GM18868 (cell line): Measurements from ENCODE around the gene CLEC4M.

Source experiments
- ATAC-seq: cut with Tn5 transposase; IDR thresholded peaks from one replicate; pipeline ENCODE4 v1.9.1; 2021; ENCODE audit warnings: mild to moderate bottlenecking, moderate library complexity; ENCODE audit not compliant: unreplicated experiment

The CLEC4M gene

DNA sequence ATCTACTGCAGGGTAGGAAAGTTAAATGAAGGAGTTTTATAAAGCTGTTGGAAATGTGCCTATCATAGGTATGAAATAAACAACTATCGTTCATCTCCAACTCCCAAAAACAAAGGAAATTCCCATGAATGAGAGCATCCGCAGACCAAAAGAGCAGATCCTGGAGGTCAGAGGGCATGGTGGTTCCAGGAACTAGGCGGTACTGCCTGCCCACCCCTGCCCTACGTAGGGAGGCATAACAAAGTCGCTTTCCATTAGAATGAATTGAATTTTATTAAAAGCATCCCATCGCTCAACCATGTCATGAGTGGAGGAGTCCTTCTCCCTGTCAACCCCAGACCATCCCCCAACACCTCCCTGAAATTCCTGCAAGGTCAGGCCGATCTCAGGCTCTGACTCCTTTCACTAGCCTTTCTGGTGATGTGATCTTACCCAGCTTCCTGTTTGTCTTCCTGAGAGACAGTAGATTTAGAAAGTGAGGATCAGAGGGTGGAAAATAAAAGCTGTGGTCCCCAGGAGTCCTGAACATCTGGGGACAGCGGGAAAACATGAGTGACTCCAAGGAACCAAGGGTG, at the start of gene CLEC4M:
Gene CLEC4M (plus strand): TSS at position 525 of the 575 bp plus-strand sequence. CDS start 24 bp downstream, at position 549.
- ATAC-seq: no peak

DNA sequence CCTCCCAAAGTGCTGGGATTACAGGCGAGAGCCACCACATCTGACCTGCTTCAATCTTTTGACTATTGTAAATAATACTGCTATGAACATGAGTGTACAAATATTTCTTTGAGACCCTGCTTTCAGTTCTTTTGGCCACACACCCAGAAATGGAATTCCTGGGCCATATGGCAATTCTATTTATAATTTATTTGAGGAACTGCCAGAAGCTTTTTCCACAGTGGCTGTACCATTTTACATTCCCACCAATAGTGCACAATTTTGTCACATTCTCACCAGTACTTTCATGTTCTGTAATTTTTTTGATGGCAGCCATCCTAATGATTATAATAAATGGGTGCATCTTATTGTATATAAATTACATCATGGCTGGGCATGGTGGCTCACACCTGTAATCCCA, 47.4 kb upstream of the CLEC4M start:
- ATAC-seq: no peak

- ATAC-seq: no peak
Measured at GRCh38 chr19:7716762-7717161, 46.3 kb upstream of the CLEC4M start.

- no peak for ATAC-seq
Measured at GRCh38 chr19:7718668-7719067, 44.4 kb upstream of the CLEC4M start.

- ATAC-seq: no peak
Measured at GRCh38 chr19:7720351-7720750, 42.7 kb upstream of the CLEC4M start.

GRCh38 chr19:7722231-7722651, 40.8 kb upstream of the CLEC4M start:
- no peak for ATAC-seq

GRCh38 chr19:7725791-7726190, 37.3 kb upstream of the CLEC4M start:
- no peak for ATAC-seq

DNA sequence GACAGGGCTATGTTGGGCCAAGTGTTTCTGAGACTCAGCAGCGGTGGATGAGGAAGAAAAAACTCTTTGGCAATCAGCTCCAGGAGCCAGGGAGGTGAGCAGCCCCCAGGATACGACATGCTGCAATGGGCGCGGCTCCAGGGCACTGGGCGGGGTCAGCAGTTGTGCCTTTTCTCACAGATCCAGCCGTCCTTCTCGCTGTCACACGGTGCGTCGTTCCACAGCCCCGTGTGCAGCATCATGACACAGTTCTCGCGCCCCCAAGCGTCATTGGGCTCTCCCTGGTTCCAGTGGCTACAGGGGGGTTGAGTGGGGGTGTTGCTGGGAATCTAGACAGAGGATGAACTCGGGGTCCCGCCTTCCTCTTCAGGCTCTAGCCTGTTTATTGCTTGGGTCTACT, 33.8 kb upstream of the CLEC4M start:
- no peak for ATAC-seq

DNA sequence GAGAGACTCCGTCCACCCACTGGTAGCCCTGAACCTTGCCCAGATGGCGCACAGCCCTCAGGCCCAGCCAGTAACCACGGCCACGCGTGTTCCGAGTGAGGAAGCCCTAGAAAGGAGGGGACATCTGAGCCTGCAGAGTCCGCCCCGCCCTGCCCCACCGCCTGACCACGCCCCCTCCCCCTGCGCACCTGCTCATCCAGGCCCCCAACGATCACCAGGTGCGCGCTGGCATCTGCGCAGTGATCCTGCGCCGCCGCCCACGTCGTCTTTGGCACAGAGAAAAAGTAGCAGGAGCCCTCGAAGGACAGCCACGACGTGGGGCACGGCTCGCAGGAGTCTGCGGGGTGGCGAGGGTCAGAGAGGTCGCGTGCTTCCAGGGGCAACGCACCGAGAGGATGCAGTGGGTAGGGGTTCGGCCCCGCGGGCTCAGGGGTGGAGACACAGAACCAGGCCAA, 33.2 kb upstream of the CLEC4M start:
- no peak for ATAC-seq

GRCh38 chr19:7730286-7731217, 32.5 kb upstream of the CLEC4M start:
- ATAC-seq: no peak

- ATAC-seq: no peak
Measured at GRCh38 chr19:7731218-7731595, 31.8 kb upstream of the CLEC4M start.

GRCh38 chr19:7731615-7732014, 31.4 kb upstream of the CLEC4M start:
- no peak for ATAC-seq

GRCh38 chr19:7732045-7732444, 31.0 kb upstream of the CLEC4M start, which contains the start of gene CLEC4G:
Gene CLEC4G (minus strand): TSS chr19:7732110. CDS start chr19:7732102, 8 bp downstream.
- no peak for ATAC-seq

- ATAC-seq: no peak
Measured at GRCh38 chr19:7733376-7733775, 29.7 kb upstream of the CLEC4M start.

DNA sequence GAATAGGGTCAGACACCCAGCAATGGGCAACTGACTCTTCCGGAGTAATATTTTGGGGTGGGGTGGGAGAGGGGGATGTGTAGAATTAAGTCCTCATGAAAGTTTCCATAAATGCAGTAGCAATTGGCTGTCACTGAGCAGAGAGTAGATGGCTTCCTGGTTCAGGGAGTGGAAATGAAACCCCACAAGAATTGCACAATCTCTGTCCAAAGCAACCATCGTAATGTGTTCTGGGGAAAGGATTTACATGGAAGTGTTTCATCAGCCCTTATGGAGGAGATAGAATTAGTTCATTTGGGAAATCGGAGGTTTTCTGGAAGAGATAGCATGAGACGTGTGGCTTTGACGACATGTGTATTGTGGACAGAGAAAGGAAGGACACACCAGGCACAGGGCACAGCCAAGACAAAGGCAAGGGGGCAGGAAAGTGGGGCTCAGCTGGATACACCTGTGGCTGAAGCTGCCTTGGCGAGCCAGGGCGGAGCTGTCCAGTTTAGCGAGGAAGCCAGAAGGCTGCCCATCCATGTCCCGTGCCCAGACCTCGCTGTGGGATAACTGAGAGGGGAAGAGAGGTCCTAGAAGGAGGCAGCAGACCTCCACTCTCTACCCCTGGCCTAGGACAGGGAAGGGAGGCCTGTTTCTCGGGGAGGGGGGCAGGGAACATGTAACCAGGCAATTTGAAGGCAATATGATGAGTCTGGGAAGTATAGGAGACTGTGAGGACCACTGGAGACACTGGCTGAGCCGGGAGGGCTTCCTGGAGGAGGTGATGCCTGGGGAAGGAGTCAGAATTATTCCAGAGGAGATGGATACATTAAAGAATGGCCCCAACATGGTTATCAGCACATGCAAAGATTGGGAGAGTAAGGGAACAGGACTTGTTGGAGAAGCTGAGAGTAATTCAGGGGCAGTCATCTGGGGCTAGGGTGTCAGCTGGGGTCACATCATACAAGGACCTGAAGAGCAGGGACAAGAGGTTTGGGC, 28.5 kb upstream of the CLEC4M start:
- no peak for ATAC-seq

DNA sequence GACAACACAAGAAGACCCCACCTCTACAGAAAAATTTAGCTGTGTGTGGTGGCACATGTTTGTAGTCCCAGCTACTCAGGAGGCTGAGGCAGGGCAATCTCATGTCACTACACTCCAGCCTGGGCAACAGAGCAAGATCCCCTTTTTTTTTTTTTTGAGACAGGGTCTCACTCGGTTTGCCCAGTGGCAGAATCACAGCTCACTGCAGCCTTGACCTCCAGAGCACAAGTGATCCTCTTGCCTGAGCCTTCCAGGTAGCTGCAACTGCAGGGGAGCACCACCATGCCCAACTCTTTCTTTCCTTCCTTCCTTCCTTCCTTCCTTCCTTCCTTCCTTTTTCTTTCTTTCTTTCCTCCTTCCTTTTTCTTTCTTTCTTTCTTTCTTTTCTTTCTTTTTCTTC, 26.9 kb upstream of the CLEC4M start:
- no peak for ATAC-seq

- ATAC-seq: no peak
Measured at GRCh38 chr19:7737215-7737614, 25.8 kb upstream of the CLEC4M start.

- no peak for ATAC-seq
Measured at GRCh38 chr19:7738023-7738422, 25.0 kb upstream of the CLEC4M start.

- ATAC-seq: no peak
Measured at GRCh38 chr19:7739211-7739755, 23.8 kb upstream of the CLEC4M start.

- ATAC-seq: no peak
Measured at GRCh38 chr19:7739801-7740681, 23.0 kb upstream of the CLEC4M start.
